OCI-LY1 (cell line): ENCODE measurements around the gene JPT2.

Source experiments
- H2AFZ ChIP-seq: fragments of 200-600 bp; sonication (generic), shearing (Covaris generic); 2 replicates; pipeline ENCODE4 v1.6.0; 2014; ENCODE audit warnings: antibody characterized with exemption, mild to moderate bottlenecking, low read length
- H3F3A ChIP-seq: fragments of 200-600 bp; sonication (generic), shearing (Covaris generic); 2 replicates; pipeline ENCODE4 v1.6.0; 2014; ENCODE audit warnings: mild to moderate bottlenecking, antibody characterized with exemption, low read length, moderate library complexity; ENCODE audit not compliant: insufficient read depth
- H3K27ac ChIP-seq: fragments of 200-600 bp; sonication (generic); 2 replicates; pipeline ENCODE4 v1.5.1; 2014; ENCODE audit warnings: low read length, mixed run types, mild to moderate bottlenecking, low read depth; ENCODE audit not compliant: poor library complexity, severe bottlenecking
- H3K27me3 ChIP-seq: fragments of 200-600 bp; sonication (generic); 2 replicates; pipeline ENCODE4 v1.6.0; 2014; ENCODE audit warnings: antibody characterized with exemption, mild to moderate bottlenecking, low read length, moderate library complexity; ENCODE audit not compliant: insufficient read depth
- H3K36me3 ChIP-seq: fragments of 200-600 bp; sonication (generic); 2 replicates; pipeline ENCODE4 v1.6.1; 2014; ENCODE audit warnings: mild to moderate bottlenecking, antibody characterized with exemption, low read length, moderate library complexity, mixed read lengths; ENCODE audit not compliant: insufficient read depth
- H3K4me1 ChIP-seq: fragments of 200-600 bp; sonication (generic); 2 replicates; pipeline ENCODE4 v1.5.1; 2014; ENCODE audit warnings: mild to moderate bottlenecking, low read length, moderate library complexity; ENCODE audit not compliant: insufficient read depth, severe bottlenecking
- H3K4me2 ChIP-seq: fragments of 200-600 bp; sonication (generic), shearing (Covaris generic); 2 replicates; pipeline ENCODE4 v1.6.1; 2014; ENCODE audit warnings: low read length
- H3K4me3 ChIP-seq: fragments of 200-600 bp; sonication (generic); 2 replicates; pipeline ENCODE4 v1.5.1; 2014; ENCODE audit warnings: low read length, low read depth, mild to moderate bottlenecking, mixed read lengths; ENCODE audit not compliant: poor library complexity, severe bottlenecking
- H3K79me2 ChIP-seq: fragments of 200-600 bp; shearing (Covaris generic); 2 replicates; pipeline ENCODE4 v1.6.1; 2016; ENCODE audit warnings: mixed run types, low read length, mixed read lengths; ENCODE audit not compliant: insufficient read depth
- H3K9ac ChIP-seq: fragments of 200-600 bp; sonication (generic), shearing (Covaris generic); 2 replicates; pipeline ENCODE4 v1.6.1; 2014; ENCODE audit warnings: mild to moderate bottlenecking, low read length, mixed read lengths
- H3K9me2 ChIP-seq: fragments of 200-600 bp; sonication (generic), shearing (Covaris generic); 2 replicates; pipeline ENCODE4 v1.6.1; 2014; ENCODE audit warnings: low read depth, mild to moderate bottlenecking, low read length, mixed read lengths
- H3K9me3 ChIP-seq: fragments of 200-600 bp; shearing (Covaris generic); 2 replicates; pipeline ENCODE4 v1.6.1; 2014; ENCODE audit warnings: low read length, mixed read lengths
- H4K20me1 ChIP-seq: fragments of 200-600 bp; sonication (generic), shearing (Covaris generic); 2 replicates; pipeline ENCODE4 v1.6.0; 2016; ENCODE audit warnings: mild to moderate bottlenecking, low read length; ENCODE audit not compliant: insufficient read depth
- CTCF ChIP-seq: fragments of 200-600 bp; sonication (generic), shearing (Covaris generic); IDR thresholded peaks from 2 replicates; pipeline ENCODE4 v1.5.1; 2017; ENCODE audit warnings: mild to moderate bottlenecking, antibody characterized with exemption, low read length, moderate library complexity, mixed read lengths
- EZH2 ChIP-seq: fragments of 200-600 bp; sonication (generic), shearing (Covaris generic); IDR thresholded peaks from 2 replicates; pipeline ENCODE4 v1.8.0; 2017; ENCODE audit warnings: borderline replicate concordance, mixed run types, mild to moderate bottlenecking, antibody characterized with exemption, low read length, moderate library complexity, mixed read lengths

Gene JPT2

GRCh38 chr16:1721372-1721771 lies 43.3 kb downstream of the JPT2 start:
- peaks cover 51% of the 10 kb centered on the region for H3K4me1 ChIP-seq
- H3K36me3 ChIP-seq = peaks cover 18% of the 10 kb centered on the region
- H3K4me2 ChIP-seq = no peak overlapping the region
- no peaks in the 10 kb centered on the region for H3K9me3 ChIP-seq
- H3F3A ChIP-seq = 0 out of 2 replicates have a peak, but pooled peaks cover 2% of the 10 kb centered on the region
- H3K4me3 ChIP-seq = no peak overlapping the region
- peak overlapping the region; percentile 76 for H3K27ac ChIP-seq
- H3K79me2 ChIP-seq = peaks cover 9% of the 10 kb centered on the region
- no peaks in the 10 kb centered on the region for H3K9me2 ChIP-seq
- no peak overlapping the region for H3K9ac ChIP-seq
- H4K20me1 ChIP-seq = no peaks in the 10 kb centered on the region
- no peak for TF ChIP-seq EZH2
- no peak for TF ChIP-seq CTCF
- H3K27me3 ChIP-seq = no peaks in the 10 kb centered on the region
- no peak overlapping the region for H2AFZ ChIP-seq

DNA sequence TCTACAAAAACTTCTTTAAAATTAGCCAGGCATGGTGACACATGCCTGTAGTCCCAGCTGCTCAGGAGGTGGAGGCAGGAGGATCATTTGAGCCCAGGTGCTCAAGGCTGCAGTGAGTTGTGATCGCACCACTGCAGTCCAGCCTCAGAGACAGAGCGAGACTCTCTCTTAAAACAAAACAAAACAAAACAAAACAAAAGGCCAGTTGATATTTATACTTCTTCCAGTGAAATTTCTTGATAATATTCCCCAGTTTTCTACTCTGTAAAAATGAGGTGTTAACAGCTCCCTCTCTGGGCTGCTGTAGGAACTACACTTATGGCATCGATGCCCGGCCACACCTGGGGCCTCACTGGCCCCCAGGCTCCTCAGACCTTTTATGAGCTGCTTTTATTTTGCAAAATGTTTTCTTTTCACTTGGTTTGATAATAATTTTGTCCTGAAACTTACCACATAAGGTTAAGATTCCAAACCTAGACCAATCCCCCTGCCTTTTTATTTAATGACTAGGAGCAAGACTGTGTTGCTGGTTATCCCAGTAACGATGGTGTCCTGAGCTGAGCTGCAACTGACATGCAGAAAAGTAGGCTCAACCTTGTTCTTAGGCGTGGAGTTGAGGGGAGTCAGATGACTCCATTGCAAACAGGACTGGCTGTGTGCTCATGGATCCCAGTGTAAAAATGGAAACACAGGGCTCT lies 45.5 kb downstream of the JPT2 start:
- Histone ChIP-seq H3K4me3 (no peak overlapping the region), H3K9me2 (no peaks in the 10 kb centered on the region), H4K20me1 (no peaks in the 10 kb centered on the region), H3F3A (0 out of 2 replicates have a peak, but pooled peaks cover 2% of the 10 kb centered on the region), H3K27ac (peak overlapping the region; percentile 74), H3K9ac (no peak overlapping the region), H2AFZ (no peak overlapping the region), H3K36me3 (peaks cover 39% of the 10 kb centered on the region), H3K9me3 (no peaks in the 10 kb centered on the region), H3K4me1 (peaks cover 38% of the 10 kb centered on the region), H3K79me2 (peaks cover 4% of the 10 kb centered on the region; the same call in 1 of the 2 replicates), H3K4me2 (no peak overlapping the region), H3K27me3 (no peaks in the 10 kb centered on the region)
- no peak for TF ChIP-seq EZH2
- TF ChIP-seq CTCF = peak; percentile 82

DNA sequence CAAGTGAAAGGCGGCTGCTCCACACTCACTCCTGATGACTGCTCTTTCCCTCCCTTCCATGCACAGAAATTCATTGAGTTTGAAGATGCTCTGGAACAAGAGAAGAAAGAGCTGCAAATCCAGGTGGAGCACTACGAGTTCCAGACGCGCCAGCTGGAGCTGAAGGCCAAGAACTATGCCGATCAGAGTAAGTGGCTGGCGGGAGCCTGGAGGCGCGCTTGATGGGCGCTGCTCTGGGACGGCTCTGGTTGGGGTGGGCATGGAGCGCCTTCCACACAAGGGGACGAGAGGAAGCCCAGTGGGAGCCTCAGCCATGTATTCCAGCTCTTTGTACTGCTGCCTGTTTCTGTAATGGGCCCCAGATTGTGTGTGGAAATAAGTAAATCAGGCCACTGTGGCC lies 46.4 kb downstream of the JPT2 start:
- Histone ChIP-seq H3K4me2 (no peak overlapping the region), H3K27ac (no peak overlapping the region), H3K4me3 (no peak overlapping the region), H3K27me3 (no peaks in the 10 kb centered on the region), H3K36me3 (peaks cover 48% of the 10 kb centered on the region), H2AFZ (no peak overlapping the region), H3K4me1 (peaks cover 29% of the 10 kb centered on the region), H3K9me3 (no peaks in the 10 kb centered on the region), H4K20me1 (no peaks in the 10 kb centered on the region), H3K9me2 (no peaks in the 10 kb centered on the region), H3F3A (0 out of 2 replicates have a peak, but pooled peaks cover 2% of the 10 kb centered on the region), H3K79me2 (peaks cover 4% of the 10 kb centered on the region; the same call in 1 of the 2 replicates), H3K9ac (no peak overlapping the region)
- no peak for TF ChIP-seq EZH2
- TF ChIP-seq CTCF = no peak
